D721Med (cell line): ENCODE results near the gene PRIMPOL.

Experiments used
- DNase-seq: peaks from one replicate; pipeline ENCODE4 v3.0.0; 2011; ENCODE audit warnings: low spot score; ENCODE audit not compliant: insufficient read length
- FAIRE-seq: peaks from 2 replicates; lab custom pipeline; 2011; peaks lifted over from hg19 to GRCh38; lab: Jason Lieb, UNC
- TF ChIP-seq, protein P1 (sequence below): IDR thresholded peaks from 2 replicates; pipeline ENCODE4 v1.5.1; 2012; ENCODE audit warnings: mild to moderate bottlenecking, control low read depth; ENCODE audit not compliant: insufficient read depth; ENCODE audit errors: missing control alignments

The PRIMPOL gene

DNA sequence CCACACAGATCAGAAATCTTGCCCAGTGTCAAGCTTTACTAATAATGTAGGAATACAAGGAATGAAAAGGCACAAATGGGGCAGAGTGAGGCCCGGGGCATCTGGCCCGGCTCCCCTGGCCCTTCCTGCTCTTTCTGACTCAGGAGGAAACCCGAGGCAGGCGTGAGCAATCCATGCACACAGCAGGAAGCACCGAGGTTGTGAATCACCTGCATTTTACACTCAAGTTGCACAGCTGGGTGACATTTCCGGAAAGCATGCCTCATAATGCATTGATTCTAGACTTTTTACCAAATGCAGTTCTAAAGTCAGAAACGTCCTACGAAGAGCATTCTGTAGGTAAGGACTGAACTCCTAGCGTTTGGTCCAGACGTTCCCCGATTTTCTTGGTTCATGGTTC is 38.9 kb downstream of the PRIMPOL start:
- TF ChIP-seq, protein P1, sequence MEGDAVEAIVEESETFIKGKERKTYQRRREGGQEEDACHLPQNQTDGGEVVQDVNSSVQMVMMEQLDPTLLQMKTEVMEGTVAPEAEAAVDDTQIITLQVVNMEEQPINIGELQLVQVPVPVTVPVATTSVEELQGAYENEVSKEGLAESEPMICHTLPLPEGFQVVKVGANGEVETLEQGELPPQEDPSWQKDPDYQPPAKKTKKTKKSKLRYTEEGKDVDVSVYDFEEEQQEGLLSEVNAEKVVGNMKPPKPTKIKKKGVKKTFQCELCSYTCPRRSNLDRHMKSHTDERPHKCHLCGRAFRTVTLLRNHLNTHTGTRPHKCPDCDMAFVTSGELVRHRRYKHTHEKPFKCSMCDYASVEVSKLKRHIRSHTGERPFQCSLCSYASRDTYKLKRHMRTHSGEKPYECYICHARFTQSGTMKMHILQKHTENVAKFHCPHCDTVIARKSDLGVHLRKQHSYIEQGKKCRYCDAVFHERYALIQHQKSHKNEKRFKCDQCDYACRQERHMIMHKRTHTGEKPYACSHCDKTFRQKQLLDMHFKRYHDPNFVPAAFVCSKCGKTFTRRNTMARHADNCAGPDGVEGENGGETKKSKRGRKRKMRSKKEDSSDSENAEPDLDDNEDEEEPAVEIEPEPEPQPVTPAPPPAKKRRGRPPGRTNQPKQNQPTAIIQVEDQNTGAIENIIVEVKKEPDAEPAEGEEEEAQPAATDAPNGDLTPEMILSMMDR = no peak
- FAIRE-seq (no peak), DNase-seq (no peak)

- TF ChIP-seq, protein P1 = no peak
- DNase-seq (no peak), FAIRE-seq (no peak)
These were observed 40.1 kb downstream of the PRIMPOL start for GRCh38 chr4:184689681-184690080.

DNA sequence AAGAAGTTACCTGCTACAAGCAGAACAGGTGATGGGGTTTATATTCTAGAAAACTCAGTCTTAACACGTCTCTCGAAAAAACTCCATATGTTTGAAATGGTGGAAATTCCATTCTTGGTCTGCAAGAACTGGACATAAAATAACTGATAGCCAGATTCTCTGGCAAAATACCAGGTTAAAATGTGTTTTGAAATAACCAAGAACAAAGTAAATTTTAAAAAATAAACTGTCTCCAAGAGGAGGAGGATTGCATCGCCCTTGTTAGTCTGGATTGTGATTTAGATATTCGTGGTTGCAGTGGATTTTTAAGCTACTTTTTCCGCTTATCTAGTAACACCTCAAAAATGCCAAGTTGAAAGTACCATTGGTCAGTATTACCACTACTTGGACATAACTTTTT is 43.5 kb downstream of the PRIMPOL start:
- DNase-seq (no peak), FAIRE-seq (no peak)
- TF ChIP-seq, protein P1 = no peak

DNA sequence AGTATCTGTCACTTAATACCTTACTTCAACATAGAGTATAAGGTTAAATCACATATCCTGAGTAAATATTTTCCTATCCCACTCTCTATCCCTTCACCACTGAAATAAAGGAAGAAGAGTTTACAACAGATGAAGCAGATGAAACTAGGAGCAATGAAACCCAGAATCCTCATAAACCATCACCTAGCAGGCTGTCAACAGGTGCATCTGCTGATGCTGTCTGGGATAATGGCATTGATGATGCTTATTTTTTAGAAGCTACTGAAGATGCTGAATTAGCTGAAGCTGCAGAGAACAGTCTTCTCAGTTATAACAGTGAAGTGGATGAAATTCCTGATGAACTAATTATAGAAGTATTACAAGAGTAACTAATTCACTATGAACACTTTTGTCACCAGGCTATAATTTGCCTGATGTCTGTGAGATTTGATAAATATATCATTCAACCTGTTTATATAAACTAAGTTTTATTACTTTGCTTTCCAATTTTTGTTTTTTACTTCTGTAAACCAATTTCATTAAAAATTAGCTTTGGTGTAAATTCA is 44.9 kb downstream of the PRIMPOL start:
- DNase-seq (no peak), FAIRE-seq (no peak)
- TF ChIP-seq, protein P1 = no peak

DNA sequence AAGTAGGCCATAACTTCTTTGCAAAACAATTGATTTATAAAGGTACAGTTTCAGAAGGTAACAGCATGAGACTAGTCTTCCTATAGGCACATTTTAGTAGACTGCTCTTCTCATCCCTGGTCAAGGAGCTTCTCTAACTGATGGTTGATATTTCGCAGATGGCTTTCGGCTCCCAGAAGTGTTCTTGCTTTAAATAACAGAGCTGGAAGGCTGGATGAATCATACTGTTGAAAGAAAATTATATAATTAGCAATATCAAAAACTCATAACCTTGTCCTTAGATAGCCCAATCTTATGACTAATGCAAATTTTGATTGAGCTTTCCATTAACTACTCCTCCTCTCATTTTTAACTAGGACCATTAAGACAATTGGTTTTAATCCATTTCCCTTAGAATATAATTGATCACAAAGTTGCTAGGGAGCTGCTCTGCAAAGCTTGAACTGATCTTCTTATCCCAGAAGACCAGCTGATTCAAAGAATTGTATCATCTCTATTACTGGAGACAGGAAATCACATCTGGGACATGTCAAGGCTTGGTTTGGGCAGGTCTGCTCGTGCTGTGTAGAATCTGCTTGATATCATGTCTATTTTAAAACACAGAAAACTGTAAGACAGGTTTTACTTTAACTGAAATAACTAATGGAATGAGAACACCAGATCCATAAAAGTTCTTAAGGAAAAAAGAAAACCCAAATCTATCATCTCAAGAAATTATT is 45.8 kb downstream of the PRIMPOL start:
- FAIRE-seq (no peak), DNase-seq (no peak)
- TF ChIP-seq, protein P1 = no peak

DNA sequence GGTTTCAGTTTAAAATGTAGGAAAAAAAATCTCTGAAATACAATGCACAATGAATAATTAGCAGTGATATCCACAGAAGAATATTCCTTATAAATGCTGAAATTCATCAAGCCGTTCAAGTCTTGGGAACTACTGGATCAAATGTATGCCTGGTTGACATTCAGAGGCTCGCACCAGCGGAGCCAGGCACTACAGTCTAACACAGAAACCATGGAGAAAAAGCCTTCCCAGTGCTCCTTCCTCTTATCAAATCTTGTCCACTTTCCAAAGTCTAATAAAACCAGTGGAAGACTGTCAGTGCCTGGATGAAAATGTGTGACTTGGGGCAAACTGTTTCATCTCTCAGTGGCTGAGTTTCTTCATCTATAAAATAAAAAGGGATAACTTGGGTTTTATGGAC is 48.4 kb downstream of the PRIMPOL start:
- no peak for DNase-seq
- FAIRE-seq = no peak
- TF ChIP-seq, protein P1 = no peak

DNA sequence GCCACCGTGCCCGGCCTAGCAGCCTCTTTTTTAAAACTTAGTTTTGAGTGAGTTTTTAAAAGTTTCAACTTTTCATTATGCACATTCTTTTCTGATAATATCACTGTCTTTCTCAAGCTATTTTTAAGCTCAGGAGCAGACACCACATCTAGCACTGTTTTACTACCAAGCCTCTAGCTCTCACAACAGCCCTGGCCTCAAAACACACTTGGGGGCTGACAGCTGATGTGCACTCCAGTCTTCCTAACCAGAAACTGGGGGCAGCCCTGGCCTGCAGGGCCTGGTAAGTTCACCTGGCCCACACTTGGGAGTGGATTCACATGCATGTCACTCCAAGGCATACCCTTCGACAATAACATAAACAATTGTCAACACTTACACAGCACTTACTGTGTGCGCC is 50.4 kb downstream of the PRIMPOL start:
- no peak for DNase-seq
- TF ChIP-seq, protein P1 = no peak
- no peak for FAIRE-seq
